Activated CD4-positive, alpha-beta T cell treated with anti-CD3 and anti-CD28 coated beads, Interleukin-2, amount 50 U/mL, for 16 hours (primary cell): ENCODE data around the gene C3.
A peak's percentile ranks its signal among the peaks of the same experiment; 100 is the strongest.
"Not testable (repeated sequence)": the region's sequence is repeated elsewhere in the genome, so short reads cannot be mapped to it uniquely, and the experiment has no call there.

Experiments
- DNase-seq: peaks from one replicate; pipeline ENCODE4 v3.0.0-alpha.2; 2020

Gene C3

DNA sequence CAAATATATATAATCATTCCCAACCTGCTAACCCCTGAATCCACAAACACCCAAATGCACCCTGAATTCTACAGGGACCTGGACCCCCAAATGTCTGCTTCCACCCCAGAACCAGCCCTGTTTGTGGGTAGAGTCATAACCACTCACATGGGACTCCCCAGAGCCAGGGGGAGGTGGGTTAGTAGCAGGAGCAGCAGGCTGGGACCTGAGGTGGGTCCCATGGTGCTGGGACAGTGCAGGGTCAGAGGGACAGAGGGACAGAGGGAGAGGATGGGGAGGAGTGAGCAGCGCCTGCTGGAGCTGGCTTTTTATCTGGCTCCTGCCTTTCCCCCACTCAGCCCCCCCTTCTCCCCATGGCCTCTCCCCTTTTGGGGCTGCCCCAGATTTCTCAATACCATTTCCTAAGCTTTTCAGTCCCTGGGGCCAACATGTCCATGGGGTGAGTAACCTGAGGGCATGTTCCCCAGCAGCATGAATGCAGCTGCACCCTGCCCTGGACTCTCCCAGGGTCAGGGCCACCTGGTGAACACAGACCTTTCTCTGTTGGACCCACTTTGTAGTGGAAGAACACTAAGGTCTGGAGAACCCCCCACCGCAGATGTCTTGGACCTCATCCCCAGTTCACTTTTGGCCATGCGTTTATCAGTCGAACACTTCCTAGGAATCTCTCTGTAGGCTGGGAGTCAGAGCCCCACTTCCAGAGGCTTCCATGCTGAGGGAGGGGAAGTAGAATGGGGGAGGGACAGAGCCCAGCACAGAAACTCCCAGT, at the start of gene C3:
C3 (minus strand) TSS at position 282 of the 769 bp plus-strand sequence; CDS start at position 221, 61 bp downstream.
- DNase-seq = no peak

DNA sequence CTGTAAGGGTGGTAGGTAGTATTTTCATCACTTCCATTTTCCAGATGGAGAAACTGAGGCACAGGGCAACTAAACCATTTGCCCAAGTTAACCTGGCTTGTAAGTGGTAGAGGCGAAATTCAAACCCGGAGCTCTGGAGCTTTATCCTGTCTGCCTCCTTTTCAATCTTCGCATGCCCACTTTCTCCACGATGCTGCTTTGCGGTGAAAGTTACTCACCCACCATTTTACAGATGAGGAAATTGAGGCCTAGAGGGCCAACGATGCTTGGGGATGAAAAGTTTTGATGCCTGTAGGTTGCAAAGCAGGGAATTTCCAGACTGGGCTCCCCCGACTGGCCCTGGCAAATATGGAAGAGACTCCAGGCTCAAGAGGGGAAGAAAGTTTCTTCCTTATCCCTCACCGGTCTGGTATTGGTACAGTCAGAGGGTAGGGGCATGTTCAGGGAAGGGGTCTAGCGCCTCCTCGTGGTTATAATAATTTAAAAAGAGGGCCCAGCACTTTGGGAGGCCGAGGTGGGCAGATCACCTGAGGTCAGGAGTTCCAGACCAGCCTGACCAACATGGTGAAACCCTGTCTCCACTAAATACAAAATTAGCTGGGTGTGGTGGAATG, 48.7 kb upstream of the C3 start:
- peak; percentile 38 for DNase-seq

DNA sequence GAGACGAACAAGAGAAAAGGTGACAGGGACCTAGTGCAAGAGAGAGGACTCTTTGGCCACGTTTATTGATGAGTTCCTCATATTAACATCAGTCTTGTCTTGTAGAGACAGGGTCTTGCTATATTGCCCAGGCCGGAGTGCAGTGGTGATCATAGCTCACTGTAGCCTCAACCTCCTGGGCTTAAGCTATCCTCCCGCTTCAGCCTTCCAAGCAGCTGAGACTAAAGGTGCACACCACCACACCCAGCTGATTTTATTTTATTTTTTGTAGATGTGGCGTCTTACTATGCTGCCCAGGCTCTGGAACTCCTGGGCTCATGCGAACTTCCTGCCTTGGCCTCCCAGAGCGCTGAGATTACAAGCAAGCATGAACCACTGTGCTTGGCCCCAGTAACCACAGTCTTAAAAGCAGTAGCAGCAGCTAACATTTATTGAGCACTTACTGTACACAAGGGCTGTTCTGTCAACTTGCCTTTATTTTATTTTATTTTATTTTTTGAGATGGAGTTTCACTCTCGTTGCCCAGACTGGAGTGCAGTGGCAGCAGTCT, 47.9 kb upstream of the C3 start:
- no peak for DNase-seq

DNA sequence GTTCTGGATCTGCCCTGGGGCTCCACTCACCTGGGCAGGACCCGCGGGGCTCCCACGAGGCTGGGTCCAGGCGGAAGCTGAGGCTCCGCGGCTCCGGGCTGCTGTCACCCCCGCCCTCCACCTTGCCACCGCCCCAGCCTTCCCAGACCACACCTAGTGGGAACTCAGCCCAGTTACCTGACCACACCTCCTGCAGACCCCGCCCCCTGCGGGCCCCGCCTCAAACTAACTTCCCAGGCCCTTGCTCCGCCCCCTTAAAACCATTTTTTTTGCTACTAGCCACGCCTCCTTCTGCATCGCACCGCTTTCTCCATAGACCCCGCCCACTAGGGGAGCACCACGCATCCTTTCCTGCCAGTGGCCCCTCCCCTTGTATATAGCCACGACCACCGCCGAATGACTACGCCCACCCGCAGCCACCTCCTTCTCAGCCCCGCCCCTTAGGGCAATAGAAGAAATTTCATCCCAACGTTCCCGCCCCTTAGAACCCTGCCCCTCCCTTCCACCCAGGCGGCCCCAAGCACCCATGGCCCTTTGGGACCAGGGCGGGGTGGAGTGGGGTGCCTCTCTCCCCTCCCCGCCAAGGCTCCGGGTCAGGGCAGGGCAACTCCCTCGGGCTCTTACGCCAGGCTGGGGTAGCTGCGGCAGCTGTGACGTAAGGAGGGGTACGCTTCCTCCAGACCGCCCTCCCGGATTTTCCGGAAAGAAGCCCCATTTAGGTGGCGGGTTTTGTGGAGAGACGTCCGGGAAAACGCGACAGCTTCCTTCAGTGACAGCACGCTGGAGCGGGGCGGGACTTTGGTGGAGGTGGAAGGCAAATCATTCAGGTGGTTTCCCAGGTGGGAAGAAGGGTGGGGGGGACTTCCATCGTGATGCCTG, 47.1 kb upstream of the C3 start, which contains the start of gene SH2D3A:
SH2D3A (minus strand) TSS at position 79 of the 879 bp plus-strand sequence. CDS start 3,687 bp downstream, outside the sequence.
- DNase-seq = peak; percentile 97

DNA sequence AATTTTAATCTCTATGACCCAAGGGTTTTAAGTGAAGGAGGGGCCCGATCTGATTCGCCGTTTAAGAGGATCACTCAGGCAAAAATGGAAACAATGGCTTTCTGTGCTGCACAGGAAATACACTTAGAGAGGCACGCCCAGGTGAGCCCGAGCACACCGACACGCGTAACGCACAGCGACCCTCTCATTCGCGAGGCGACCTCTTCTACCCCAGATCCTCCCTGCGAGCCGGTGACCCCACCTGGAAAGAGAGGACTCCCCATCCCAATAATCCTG, 46.6 kb upstream of the C3 start:
- DNase-seq = peak; percentile 35

DNA sequence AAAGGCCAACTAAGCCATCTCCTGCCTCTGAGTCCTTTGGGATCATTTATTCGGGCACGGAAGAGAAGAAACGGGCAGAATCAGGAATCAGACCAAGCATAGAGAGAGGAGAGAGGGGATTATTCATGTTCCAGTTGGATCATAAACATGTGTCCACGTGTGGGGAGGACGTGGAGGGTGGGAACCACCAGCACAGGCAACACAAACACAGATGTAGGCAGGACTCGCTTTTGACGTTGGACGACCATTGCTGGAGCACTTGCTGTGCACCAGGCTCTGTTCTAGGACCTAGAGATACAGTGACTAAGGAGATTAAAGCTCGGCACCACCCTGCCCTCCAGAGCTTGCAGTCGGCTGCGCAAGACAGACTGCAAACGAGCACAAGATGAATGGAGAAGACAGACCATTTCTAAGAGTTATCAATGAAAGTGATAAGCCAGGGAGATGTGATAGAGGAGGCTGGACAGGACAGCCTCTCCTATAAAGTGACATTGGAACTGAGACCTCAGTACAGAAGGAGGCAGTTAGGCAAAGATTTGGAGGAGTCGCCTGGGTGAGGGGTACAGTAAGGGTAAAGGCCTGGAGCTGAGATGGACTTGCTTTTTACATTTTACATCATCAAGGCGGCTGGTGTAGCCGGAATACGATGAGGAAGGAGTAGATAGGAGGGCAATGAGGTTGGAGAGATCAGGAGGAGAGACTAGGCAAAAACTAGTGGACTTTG, 46.1 kb upstream of the C3 start:
- no peak for DNase-seq

DNA sequence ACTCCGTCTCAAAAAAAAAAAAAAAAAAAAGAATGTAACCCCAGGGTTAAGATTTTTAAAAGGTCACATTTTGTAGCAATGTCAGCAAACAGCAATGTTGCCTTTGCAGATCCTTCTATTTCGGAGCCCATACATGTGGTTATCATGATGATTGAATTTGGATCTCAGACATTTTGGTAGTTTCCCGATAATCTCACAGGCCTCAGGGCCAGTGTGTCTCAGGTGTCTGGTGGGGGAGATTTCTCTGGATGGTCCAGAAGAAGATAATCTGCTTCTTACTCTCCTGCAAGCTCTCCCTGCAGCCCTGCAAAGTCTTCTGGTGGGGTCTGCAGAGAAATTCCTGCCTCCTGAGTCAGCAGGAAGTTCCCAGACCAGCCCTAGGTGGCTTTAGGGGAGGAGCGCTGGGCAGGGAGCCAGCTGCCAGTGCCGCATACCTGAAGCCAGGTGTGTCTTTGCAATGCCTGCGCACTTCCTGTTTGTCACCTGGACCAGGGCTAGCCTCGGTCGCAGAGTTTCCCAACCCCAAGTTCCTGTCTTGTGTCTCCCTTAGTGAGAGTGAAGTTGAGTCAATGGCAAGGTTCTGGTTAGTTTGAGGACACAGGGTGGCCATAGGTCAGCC, 45.4 kb upstream of the C3 start:
- DNase-seq = no peak

DNA sequence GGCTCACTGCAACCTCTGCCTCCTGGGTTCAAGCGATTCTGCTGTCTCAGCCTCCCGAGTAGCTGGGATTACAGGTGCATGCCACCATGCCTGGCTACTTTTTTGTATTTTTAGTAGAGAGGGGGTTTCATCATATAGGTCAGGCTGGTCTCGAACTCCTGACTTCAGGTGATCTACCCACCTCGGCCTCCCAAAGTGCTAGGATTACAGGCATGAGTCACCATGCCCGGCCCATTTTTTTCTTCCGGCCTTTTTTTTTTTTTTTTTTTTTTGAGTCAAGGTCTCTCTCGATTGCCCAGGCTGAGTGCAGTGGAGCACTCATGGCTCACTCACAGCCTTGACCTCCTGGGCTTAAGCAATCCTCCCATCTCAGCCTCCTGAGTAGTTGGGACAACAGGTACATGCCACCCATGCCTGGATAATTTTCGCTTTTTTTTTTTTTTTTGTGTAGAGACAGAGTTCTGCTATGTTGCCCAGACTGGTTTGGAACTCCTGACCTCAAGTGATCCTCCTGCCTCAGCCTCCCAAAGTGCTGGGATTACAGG, 41.9 kb upstream of the C3 start:
- DNase-seq = not testable (repeated sequence)

DNA sequence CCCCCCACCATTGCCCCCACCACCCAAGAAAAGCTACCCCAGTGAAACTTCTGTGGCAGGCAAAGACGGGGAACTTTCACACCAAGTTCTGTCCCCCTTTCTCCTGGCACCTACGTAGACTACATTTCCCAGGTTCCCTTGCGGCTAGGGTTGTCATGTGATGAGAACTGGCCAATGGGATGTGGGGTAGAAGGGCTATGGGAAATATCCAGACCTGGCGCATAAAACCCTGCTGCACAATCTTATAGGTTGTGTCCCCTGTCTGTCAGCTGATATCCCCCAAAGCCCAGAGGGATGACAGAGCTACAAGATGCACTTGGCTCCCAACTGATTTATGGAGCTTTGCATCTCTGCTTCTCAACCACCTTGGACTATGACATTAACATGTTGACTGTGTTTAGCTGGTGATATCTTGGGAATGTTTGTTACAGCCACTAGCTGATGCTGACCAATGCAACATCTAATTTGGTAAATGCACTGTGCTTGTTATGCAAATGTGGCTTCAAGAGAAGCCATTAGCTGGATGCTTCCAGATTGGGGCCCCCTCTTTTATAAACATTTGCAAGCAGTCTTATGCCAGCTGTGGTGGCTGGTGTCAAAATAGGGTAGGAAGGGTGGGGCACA, 40.7 kb upstream of the C3 start:
- peak; percentile 47 for DNase-seq

DNA sequence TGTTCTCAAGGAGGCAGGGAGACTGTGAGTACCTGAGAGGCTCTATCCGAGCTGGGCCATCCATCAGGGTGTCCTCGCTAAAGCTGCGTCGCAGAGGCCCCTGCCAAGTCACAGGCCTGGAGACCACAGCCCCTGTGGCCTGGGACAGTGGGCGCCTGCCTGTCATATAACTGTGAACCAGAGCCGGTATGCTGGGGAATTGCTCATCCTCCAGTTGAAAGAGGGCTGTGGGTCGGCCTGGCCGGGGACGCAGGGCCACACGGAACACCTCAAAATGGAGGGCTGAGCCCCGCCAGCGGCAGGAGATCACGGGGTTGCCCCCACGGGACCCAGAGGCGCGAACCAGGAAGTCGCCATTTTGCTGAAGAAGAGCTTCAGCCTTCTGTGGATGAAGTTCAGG, 40.2 kb upstream of the C3 start:
- no peak for DNase-seq

DNA sequence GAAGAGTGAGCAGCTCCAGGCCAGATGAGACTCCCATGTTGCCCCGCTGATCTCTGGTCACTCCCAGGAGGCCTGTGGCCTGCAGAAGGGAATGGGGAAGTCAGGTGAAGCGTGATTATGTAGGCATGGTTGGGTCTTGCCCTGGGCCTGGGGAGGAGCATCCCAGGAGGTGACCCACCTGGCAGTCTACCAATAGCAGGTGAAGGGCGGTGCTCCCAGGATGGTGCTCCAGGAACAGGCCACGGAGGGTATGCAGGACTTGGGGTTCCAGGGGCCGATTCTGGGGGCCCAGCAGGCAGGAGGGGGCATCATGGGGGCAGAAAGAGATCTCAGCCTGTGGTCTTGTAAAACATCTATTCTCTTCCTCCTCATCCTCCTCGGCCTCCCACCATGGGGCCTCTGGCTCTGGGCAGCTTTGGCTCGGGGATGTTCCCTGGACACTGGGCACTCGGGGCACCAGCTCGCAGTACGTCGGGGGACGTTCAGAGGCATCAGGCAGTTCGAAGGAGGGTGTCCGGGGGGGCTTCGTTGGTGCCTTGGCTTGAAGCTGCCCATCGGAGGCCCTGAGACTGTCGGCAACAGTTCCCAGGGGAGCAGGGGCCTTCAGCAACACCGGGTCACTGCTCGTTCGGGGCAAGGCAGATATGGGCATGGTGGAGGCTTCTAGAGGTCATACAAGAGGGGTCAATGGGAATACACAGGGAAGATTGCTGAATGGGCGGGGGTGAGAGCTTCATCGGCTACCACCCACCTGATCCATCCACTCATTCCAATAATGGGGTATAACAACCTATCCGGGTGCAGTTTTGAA, 34.4 kb upstream of the C3 start:
- no peak for DNase-seq

DNA sequence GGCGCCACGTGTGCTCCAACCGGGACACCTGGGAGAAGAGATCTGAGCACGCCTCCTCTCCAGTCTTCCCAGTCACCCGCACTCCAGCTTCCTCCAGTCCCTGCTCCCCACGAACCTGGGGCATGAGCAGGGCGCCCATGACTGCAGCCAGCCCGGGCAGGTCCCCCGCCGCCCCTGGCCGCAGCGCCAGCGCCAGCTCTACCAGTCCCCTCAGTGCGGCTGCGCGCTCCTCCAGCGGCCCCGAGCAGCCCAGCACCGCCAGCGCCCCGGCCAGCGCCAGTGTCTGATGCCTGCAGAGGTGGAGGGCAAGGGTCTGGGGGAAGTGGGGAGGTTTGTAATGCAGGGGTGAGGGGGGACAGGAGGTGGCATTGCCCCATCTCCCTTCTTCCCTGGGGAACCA, 33.7 kb upstream of the C3 start:
- DNase-seq = no peak

DNA sequence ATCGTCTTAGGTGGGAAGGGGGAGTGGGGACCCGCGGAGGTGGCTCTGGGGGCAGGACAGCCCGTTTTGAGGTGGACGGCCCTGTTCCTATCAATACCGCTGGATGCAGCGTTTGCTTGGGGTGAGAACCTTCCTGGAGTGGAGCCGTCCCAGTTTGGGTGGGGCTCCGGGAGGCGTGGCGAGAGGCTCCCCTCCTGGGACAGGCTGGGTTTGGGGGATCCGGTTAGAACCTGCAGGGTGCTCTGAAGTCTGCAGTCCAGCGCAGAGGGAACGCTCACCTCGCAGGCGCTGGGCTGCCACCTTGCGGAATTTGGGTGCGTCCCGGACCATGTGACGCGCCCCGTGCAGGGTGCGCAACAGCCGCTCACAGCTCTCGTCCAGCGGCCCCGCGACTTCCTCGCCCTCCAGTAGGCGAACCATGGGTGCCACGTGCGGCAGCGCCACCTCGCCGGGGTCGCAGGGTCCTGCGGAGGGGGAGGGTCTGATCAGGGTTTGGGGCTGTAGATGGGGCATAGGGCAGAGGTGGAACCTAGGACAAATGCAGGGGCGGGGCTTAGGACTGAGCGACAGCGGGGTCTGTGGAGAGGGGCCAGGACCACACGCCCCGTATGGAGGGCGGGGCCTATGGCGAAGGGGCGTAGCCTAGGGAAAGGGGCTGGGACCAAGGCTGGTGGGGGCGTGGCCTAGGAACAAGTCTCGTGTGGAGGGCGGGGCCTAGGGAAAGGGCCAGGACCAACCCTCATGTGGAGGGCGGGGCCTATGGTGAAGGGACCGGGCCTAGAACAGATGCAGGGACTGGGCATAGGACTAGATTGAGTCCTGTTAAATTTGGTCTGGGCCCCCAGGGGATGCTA, 33.0 kb upstream of the C3 start:
- peak; percentile 89 for DNase-seq

DNA sequence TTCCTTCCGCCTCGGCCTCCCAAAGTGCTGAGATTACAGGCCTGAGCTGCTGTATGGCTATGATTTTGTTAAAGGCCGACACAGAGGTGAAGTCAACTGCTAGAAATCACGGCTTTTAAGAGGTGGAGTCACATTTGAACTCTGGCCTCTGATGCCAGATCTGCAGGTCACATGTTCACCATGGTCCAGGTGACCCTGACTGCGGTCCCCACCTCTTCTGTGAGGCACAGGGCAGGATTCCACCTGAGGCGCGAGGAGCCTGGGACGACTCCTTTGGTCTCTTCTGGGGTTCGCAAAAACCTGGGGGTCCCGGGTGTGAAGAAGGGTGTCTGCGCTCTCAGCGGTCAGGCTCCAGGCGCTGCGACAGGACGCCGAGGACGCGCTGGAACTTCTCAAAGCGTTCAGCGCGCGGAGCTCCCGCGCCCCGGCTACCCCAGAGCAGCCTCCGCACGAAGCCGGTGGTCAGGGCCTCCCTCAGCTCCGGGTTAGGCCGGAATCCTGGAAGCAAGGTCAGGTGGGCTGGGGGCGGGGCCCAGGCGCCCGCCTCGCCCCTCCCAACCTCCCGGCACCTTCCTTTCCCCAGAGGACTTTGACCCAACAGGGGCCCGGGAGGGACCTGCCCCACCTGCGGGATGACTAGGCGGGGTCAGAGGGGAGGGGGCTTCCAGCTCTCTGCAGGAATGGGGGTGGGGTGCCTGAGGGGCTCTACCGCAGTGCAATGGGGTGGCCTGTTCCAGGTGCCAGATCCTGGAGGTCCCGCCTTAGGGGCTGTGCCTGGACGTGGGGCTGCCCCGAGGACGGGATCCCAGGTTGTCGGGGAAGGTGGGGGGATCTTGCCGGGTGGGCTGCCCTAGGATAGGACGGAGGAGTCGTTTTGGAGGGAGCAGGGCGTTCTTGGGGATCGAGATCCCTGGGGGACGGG, 32.1 kb upstream of the C3 start:
- no peak for DNase-seq

DNA sequence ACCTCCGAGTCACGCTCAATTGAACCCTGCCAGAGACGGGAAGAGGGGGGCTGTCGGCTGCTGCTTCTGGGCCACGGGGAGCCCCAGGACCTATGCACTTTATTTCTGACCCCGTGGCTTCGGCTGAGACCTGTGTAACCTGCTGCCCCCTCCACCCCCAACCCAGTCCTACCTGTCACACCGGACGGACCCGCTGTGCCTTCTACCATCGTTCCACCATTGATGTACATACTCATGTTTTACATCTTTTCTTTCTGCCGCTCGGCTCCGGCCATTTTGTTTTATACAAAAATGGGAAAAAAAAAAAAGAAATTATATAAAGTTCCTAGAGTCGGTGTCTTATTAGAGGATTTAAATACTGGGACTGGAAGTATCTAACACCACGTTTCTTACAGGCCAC, 30.7 kb upstream of the C3 start:
- DNase-seq = no peak

DNA sequence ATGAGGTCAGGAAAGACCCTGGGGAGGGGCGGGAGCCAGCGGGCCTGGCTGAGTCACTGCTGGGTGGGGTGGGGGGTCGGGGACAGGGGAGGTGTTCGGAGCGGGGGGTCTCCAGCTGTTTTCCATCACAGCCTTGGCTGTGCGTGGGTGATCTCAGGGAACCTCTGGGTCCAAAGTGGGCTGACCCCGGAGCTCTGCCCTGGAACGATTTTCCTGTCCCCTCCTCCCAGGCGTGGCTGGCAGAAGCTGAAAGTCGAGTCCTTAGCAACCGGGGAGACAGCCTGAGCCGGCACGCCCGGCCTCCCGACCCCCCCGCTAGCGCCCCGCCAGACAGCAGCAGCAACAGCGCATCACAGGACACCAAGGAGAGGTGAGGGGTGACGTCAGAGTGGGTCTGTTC, 29.6 kb upstream of the C3 start:
- no peak for DNase-seq

DNA sequence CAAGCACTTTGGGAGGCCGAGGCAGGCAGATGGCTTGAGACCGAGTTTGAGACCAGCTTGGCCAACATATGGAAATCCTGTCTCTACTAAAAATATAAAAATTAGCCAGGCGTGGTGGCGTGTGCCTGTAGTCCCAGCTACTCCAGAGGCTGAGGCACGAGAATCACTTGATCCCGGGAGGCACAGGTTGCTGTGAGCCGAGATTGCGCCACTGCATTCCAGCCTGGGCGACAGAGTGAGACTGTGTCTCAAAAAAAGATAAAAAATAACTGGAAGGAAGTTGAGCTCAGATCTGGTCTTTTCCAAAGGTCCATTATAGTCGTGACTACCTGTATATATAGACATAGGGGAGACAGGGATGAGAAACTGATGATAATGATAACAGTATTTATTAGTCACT, 28.1 kb upstream of the C3 start:
- not testable (repeated sequence) for DNase-seq

DNA sequence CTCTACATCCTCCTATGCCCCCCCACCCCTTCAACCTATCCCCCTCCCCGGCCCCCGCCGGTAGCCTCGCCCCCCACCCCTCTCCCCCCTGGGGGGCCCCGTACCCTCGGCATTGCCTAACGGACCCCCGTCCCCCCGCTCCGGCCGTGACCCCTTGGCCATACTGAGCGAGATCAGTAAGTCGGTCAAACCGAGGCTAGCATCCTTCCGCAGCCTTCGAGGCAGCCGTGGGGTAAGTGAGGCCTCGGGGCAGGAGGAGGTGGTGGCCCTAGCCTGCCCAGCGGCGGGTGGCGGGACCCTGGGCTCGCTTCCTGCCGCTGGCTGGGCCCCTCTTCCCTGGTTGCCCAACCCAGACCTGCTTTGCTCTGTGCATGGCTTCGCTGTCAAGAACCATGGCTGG, 25.5 kb upstream of the C3 start:
- DNase-seq = no peak
